H1 (cell line): ENCODE results near the gene KLHL29. TPM values are rescaled to one million over a fixed set of nuclear protein-coding genes. Genes with fewer than 3 reads are reported as not detected.

Source experiments
- JUND ChIP-seq: IDR thresholded peaks from 2 replicates; pipeline ENCODE4 v1.6.1; 2011; ENCODE audit warnings: mild to moderate bottlenecking, improper control_type of control experiment, low read length
- SIRT6 ChIP-seq: IDR thresholded peaks from one replicate; pipeline ENCODE4 v1.7.1; 2012; ENCODE audit warnings: low read length, inconsistent platforms
- polyA plus RNA-seq, 7 experiments: library from polyadenylated mRNA; depleted of rRNA in 3 of 7; stranded (reverse) in 5 of 7; unstranded in 2 of 7; fragments of >200 nt in 5 of 7; fragments of 200-250 nt in 2 of 7; gene quantifications; 1 replicate in 5 of 7; 2 replicates in 1 of 7; 4 replicates in 1 of 7; pipeline versions ENCODE4 v1.2.1 to v1.2.3, GENCODE V29; 2011 to 2013; ENCODE audit warnings: missing spikeins in 2 of 7, mixed read lengths in 2 of 7
- total RNA-seq: library from RNA; stranded (reverse); fragmentation: NEBNext Ultra II Directional; extraction: Animal tissue kit (Norgen Biotek cat#: 25700); gene quantifications from 2 replicates; pipeline ENCODE4 v1.2.1, GENCODE V29; 2021

KLHL29 gene
- total and polyA plus RNA-seq, 2 of the 8 experiments (the other 6 are each of a cell fraction or from before 2014, with no cell fraction given) = 1.1 to 4.7 TPM

GRCh38 chr2:23698721-23699579, 314.0 kb downstream of the KLHL29 start (continued):
- TF ChIP-seq SIRT6 (no peak), JUND (no peak)
